Testis (tissue), 2 donors: ENCODE data around the gene MLPH.

ENCODE experiments used
- CTCF ChIP-seq, 3 experiments: fragments of 450-650 bp in 2 of 3; fragments of 200-600 bp in 1 of 3; sonication (generic) in 1 of 3; IDR thresholded peaks; one replicate each; pipeline ENCODE4 v1.5.1; 2016 to 2019; ENCODE audit warnings: antibody characterized with exemption in 3 of 3, mild to moderate bottlenecking in 2 of 3, moderate library complexity in 1 of 3
- POLR2A ChIP-seq: fragments of 450-650 bp; IDR thresholded peaks from one replicate; pipeline ENCODE4 v1.6.1; 2017; ENCODE audit warnings: antibody characterized with exemption, mild to moderate bottlenecking, moderate library complexity

DNA sequence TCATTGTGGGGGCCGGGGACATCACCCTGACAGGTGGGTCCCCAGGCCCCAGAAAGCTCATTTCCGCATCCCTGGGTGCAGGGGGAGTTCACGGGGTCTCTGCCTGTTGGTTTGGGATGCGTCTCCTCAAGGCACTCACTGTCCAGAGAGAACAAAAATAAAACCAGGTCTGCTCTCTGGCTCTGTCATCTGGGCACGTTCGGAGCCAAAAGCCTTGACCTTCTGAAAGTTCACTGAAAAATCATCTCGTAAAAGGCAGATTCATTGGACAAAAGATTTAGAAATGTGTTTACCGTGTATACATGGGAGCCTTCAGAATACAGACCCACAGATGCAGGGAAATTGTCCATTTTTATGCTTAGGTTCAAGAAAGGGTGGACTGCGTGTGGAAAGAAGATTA lies 26.6 kb downstream of the MLPH start:
- TF ChIP-seq POLR2A (no peak), CTCF (IDR thresholded peaks at IDR 0.05) (no peak)
